T-helper 1 cell treated with Interleukin-12 subunit alpha and Interleukin-12 subunit beta and Interleukin-4 antibody, amounts not matched to agents 30 ng/mL and 1 ng/mL, for 36 hours (primary cell): ENCODE data around the gene GTSF1L. TPM values are rescaled to one million over a fixed set of nuclear protein-coding genes. Genes with fewer than 3 reads are reported as not detected.

Experiments used
- intact Hi-C: fragments of 100-400 bp; cut with micrococcal nuclease; formaldehyde crosslinking; loops from one replicate; pipeline ENCODE4 v1.15.1; 2024
- total RNA-seq: library from RNA; stranded (reverse); gene quantifications from 2 replicates; pipeline ENCODE4 v1.2.3, GENCODE V29; 2022

GTSF1L gene
- total RNA-seq, 1 donor from 2014 or later, result not detected

DNA sequence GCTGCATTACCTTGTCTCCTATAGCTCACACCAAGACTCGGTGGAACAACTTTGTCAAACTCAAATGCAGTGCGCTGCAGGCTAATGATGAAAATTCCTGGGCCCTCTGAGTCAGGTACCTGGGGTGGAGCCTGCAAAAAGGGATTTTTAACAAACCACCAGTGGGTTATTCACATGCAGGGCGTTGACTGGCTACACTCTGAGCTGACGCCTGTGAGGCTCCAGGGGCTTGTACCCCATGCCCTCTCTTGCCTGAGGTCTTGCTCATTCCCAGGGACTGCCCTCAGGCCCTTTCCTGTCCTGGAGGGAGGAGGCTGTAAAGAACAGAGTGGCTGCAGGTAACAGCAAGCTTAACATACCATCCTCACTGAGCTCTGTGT, 9.2 kb downstream of the GTSF1L start:
- intact Hi-C loops, result no loop called here

- intact Hi-C loops, result no loop called here
Observed at GRCh38 chr20:43716757-43717615, 9.8 kb downstream of the GTSF1L start.

DNA sequence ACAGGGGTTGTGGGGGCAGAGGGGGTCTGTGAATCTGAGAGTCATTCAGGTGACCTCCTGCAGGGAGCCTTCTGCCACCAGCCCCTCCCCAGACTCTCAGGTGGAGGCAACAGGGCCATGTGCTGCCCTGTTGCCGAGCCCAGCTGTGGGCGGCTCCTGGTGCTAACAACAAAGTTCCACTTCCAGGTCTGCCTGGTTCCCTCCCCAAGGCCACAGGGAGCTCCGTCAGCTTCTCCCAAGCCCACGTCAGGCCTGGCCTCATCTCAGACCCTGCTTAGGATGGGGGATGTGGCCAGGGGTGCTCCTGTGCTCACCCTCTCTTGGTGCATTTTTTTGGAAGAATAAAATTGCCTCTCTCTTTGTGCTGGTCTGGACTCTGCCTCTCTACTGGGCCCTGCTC, 10.7 kb downstream of the GTSF1L start:
- intact Hi-C loops, result no loop called here

DNA sequence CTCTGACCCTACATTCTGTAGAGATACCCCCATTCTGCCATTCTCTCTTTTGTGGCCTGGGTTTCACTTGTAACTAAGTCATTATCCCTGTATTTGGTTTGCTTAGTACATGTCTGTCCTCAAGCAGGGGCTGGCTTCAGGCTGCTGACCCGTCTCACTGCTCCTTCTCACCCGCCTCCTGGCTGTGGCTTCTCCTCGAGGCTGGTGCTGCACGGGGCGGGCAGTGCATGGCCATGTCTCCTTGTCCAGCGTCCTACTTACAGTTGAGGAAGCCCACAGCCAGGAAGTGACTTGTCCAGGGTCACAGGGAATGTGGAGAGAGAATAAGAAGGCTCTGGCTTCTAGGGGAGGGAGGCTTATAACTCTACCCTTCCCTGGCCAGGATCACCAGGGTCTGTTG, 11.3 kb downstream of the GTSF1L start:
- intact Hi-C loops, result no loop called here

- intact Hi-C loops, result no loop called here
Observed at GRCh38 chr20:43715044-43715443, 11.8 kb downstream of the GTSF1L start.

DNA sequence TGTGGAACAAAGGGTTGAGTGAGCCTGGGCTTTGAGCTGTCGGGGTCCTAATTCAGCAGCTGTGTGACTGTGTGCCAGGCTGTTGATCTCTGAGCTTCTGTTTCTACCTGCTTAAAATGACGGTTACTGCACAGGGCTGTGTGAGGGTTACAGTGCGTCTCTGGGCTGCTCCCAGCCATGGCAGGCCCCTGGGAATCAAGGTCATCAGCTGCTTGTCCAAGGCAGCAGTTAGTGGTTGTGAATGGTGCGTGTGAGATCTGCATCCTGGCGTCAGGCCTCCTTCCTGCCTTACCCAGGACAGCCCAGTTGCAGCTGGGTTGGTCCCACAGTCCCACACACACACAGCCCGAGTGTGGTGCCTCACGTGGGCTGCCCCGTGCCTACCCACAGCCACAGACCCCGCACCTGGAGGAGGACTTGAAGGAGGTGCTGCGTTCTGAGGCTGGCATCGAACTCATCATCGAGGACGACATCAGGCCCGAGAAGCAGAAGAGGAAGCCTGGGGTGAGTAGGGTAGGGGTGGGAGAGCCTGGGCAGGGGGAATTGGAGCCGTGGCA, 15.6 kb downstream of the GTSF1L start:
- intact Hi-C loops, result no loop called here

- intact Hi-C loops, result no loop called here
Observed at GRCh38 chr20:43710370-43711044, 16.3 kb downstream of the GTSF1L start.

DNA sequence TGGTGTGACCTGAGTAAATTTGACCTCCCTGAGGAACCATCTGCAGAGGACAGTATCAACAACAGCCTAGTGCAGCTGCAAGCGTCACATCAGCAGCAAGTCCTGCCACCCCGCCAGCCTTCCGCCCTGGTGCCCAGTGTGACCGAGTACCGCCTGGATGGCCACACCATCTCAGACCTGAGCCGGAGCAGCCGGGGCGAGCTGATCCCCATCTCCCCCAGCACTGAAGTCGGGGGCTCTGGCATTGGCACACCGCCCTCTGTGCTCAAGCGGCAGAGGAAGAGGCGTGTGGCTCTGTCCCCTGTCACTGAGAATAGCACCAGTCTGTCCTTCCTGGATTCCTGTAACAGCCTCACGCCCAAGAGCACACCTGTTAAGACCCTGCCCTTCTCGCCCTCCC, 24.3 kb downstream of the GTSF1L start:
- intact Hi-C loops, result no loop called here

DNA sequence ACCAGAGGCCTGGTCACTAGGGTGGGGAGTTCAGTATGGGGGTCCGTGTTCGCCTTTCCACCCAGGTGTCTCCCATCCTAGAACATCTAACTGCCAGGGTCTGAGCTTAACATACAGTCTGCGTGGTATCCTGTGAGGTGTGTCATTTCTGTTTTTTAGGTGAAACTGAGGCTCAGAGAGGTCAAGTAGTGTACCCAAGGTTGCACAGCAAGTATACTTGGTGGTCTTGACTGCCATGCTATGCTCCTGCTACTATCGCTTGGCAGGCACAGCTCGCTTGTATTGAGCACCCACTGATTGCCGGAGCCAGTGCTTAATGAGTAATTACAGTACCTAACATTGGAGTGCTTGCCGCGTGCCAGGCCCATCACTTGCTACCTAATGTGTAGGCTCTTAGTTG, 26.2 kb downstream of the GTSF1L start:
- intact Hi-C loops, result no loop called here

- intact Hi-C loops, result no loop called here
Observed at GRCh38 chr20:43699941-43700565, 26.7 kb downstream of the GTSF1L start.

- intact Hi-C loops, result no loop called here
Observed at GRCh38 chr20:43695571-43695970, 31.2 kb downstream of the GTSF1L start.

GRCh38 chr20:43694763-43695162, 32.0 kb downstream of the GTSF1L start:
- intact Hi-C loops, result no loop called here

GRCh38 chr20:43691928-43692524, 34.8 kb downstream of the GTSF1L start:
- intact Hi-C loops, result loop anchor here (1.0 kb wide), 2 partner anchors 154 to 243 kb away; no protein-coding TSS in a partner anchor

DNA sequence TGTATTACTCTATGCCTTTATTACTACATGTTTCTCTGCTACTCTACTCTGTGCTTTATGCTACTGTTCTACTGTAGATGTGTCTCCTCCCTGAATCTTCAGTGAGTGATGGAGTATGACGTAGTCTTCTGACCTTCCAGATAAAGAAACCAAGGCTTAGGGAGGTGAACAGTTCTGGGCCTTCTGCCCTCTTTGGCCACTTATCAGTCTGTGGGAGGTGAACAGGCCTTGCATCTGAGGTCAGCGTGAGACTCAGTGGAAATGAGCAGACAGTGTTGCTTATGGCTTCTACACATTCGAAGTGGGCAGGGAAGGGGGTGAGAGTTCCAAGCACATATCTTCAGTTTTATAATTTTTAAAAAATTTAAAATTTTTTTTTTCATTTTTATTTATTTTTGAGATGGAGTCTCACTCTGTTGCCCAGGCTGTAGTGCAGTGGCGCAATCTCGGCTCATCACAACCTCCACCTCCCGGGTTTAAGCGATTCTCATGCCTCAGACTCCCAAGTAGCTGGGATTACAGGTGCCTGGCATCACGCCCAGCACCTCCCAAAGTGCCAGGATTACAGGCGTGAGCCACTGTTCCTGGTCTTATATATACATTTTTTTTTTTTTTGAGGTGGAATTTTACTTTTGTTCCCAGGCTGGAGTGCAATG, 35.7 kb downstream of the GTSF1L start:
- intact Hi-C loops, result no loop called here

DNA sequence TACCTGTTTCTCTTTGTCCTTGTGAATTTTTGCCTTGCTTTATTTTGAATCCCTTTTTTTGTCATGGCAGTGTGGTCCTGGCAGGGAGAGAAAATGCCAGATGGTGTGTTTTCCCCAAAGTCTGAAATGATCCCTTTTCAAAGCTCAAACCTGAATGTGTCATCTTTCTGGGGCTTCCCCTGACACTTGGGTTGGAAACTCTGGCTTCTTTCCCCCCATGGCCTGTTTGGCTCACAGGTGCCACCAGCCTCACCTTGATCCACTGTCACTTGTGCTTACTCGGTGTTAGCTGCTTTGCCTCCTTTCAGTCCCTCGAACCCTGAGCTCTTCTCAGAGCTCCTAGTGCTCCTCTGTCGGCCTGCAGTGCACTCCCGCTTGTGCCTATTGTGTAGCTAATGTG, 37.6 kb downstream of the GTSF1L start:
- intact Hi-C loops, result no loop called here

DNA sequence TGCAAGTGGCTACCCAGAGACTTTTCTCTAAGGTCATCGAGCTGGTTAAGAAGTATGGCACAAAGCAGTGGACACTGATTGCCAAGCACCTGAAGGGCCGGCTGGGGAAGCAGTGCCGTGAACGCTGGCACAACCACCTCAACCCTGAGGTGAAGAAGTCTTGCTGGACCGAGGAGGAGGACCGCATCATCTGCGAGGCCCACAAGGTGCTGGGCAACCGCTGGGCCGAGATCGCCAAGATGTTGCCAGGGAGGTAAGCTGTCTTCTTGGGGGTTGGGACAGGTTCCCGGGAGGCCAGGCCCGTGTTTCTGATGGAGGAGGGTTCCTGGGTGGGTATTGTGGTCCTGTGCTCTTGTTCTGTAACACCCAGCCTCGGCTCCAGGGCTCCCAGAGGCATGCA, 40.0 kb downstream of the GTSF1L start:
- intact Hi-C loops, result no loop called here

GRCh38 chr20:43682446-43682845, 44.4 kb downstream of the GTSF1L start:
- intact Hi-C loops, result no loop called here

- intact Hi-C loops, result no loop called here
Observed at GRCh38 chr20:43681991-43682410, 44.8 kb downstream of the GTSF1L start.

DNA sequence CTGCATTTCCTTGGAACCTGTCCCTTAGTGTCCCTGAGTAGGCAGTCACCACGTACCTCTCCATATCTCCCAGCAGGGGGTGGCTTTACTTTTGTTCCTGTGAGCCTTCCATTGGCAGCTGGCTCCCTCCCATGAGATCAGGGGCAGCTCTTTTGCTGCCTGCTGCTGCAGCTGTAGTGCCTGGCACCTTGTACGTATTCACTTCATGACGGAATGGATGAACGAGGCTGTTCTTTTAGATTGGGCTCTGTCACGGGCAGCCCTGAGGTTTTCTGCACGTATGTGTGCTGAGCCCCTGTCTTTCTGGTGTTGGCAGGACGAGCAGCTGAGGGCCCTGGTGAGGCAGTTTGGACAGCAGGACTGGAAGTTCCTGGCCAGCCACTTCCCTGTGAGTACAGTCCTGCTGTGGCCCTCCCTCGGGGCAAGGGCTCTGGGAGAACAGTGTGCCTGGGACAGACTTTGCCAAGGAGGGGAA, 45.3 kb downstream of the GTSF1L start:
- intact Hi-C loops, result no loop called here

- intact Hi-C loops, result loop anchor here (1.0 kb wide), 1 partner anchor 44 kb away; no protein-coding TSS in a partner anchor
Observed at GRCh38 chr20:43680981-43681380, 45.8 kb downstream of the GTSF1L start.

GRCh38 chr20:43676368-43676767, 50.4 kb downstream of the GTSF1L start:
- intact Hi-C loops, result no loop called here
